SK-N-SH (cell line): ENCODE measurements around the gene DDX52.

Source experiments
- CTCF ChIP-seq: fragments of 200-600 bp; sonication (generic); IDR thresholded peaks from 2 replicates; pipeline ENCODE4 v1.6.1; 2017; ENCODE audit warnings: antibody characterized with exemption, mild to moderate bottlenecking, moderate library complexity
- FOXJ3 ChIP-seq: sonication (generic); formaldehyde crosslinking; IDR thresholded peaks from 2 replicates; pipeline ENCODE4 v1.5.1; 2020; ENCODE audit warnings: mild to moderate bottlenecking, missing genetic modification reagents
- MAX ChIP-seq: IDR thresholded peaks from 2 replicates; pipeline ENCODE4 v1.4.0; 2012; ENCODE audit warnings: low read depth
- POLR2AphosphoS5 ChIP-seq: IDR thresholded peaks from 2 replicates; pipeline ENCODE4 v1.6.1; 2012; ENCODE audit warnings: low read depth, low read length
- RAD21 ChIP-seq: IDR thresholded peaks from 2 replicates; pipeline ENCODE4 v1.6.1; 2012; ENCODE audit warnings: mild to moderate bottlenecking, low read length
- REST ChIP-seq: IDR thresholded peaks from 2 replicates; pipeline ENCODE4 v1.6.1; 2012; ENCODE audit warnings: mild to moderate bottlenecking, low read depth, low read length, moderate library complexity
- SIN3A ChIP-seq: IDR thresholded peaks from 2 replicates; pipeline ENCODE4 v1.6.1; 2012; ENCODE audit warnings: low read depth, mild to moderate bottlenecking, low read length, moderate library complexity, borderline replicate concordance

GRCh38 chr17:37592291-37592690 lies 51.0 kb downstream of the DDX52 start:
- TF ChIP-seq CTCF (no peak), POLR2AphosphoS5 (no peak), REST (no peak), RAD21 (no peak), FOXJ3 (CRISPR knock-in tag) (no peak), SIN3A (no peak), MAX (no peak)
